OCI-LY3 (cell line): ENCODE measurements around the gene ATOSB.

Source experiments
- EZH2phosphoT487 ChIP-seq: fragments of 200-600 bp; shearing (Covaris generic); IDR thresholded peaks from 2 replicates; pipeline ENCODE4 v1.6.1; 2018; ENCODE audit warnings: antibody characterized with exemption, mixed run types, low read depth
- TF ChIP-seq, protein P1 (sequence below): fragments of 200-600, 300-600 bp; sonication (generic); IDR thresholded peaks from 2 replicates; pipeline ENCODE4 v1.5.1; 2014; ENCODE audit warnings: antibody characterized with exemption, low read length, low read depth

DNA sequence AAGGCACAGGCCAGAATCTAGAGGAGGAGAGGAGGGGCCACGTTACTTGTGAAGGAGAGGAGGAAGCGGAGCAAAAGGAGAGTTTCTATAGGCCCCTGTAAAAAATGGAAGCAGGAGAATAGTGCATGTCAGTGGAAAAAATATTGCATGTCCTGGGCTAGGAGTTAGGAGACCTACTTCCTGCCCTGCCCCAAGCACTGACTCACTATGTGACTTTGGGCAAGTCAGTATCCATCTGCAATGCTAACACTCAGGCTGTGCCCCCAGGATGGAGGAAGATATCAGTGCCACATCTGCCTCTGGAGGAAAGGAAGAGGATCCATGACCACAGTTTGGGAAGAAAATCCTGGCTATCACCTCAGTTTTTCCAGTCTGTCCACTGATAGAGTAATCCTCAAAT lies 26.2 kb downstream of the ATOSB start:
- TF ChIP-seq, protein P1, sequence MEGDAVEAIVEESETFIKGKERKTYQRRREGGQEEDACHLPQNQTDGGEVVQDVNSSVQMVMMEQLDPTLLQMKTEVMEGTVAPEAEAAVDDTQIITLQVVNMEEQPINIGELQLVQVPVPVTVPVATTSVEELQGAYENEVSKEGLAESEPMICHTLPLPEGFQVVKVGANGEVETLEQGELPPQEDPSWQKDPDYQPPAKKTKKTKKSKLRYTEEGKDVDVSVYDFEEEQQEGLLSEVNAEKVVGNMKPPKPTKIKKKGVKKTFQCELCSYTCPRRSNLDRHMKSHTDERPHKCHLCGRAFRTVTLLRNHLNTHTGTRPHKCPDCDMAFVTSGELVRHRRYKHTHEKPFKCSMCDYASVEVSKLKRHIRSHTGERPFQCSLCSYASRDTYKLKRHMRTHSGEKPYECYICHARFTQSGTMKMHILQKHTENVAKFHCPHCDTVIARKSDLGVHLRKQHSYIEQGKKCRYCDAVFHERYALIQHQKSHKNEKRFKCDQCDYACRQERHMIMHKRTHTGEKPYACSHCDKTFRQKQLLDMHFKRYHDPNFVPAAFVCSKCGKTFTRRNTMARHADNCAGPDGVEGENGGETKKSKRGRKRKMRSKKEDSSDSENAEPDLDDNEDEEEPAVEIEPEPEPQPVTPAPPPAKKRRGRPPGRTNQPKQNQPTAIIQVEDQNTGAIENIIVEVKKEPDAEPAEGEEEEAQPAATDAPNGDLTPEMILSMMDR, result no peak
- TF ChIP-seq EZH2phosphoT487, result no peak
